Lower lobe of right lung (tissue), 2 donors: ENCODE measurements around the gene OR10G6. TPM values are rescaled to one million over a fixed set of nuclear protein-coding genes. Genes with fewer than 3 reads are reported as not detected.
A peak's percentile ranks its signal among the peaks of the same experiment; 100 is the strongest.

Experiments
- ATAC-seq, 2 donors: fragments of 200-7000 bp; cut with Tn5 transposase; one replicate each; pipeline ENCODE4 v1.9.1; 2020 to 2022; ENCODE audit warnings: mild to moderate bottlenecking in 2 of 2, moderate library complexity in 2 of 2
- DNase-seq: peaks from one replicate; pipeline ENCODE4 v3.0.0-alpha.2; 2020
- H3K27ac ChIP-seq: fragments of 200-600 bp; one replicate; pipeline ENCODE4 v1.8.0; 2022
- H3K27me3 ChIP-seq: fragments of 200-600 bp; one replicate; pipeline ENCODE4 v1.8.0; 2022; ENCODE audit warnings: low read depth
- H3K36me3 ChIP-seq: fragments of 200-600 bp; one replicate; pipeline ENCODE4 v1.8.0; 2022; ENCODE audit warnings: mild to moderate bottlenecking
- H3K4me1 ChIP-seq: fragments of 200-600 bp; one replicate; pipeline ENCODE4 v1.8.0; 2022
- H3K4me3 ChIP-seq: fragments of 200-600 bp; one replicate; pipeline ENCODE4 v1.8.0; 2022; ENCODE audit warnings: mild to moderate bottlenecking
- H3K9me3 ChIP-seq: fragments of 200-600 bp; one replicate; pipeline ENCODE4 v1.8.0; 2022
- intact Hi-C: fragments of 100-400 bp; cut with DNase I; formaldehyde crosslinking; loops from one replicate; pipeline ENCODE4 v1.11.0; 2022
- total RNA-seq: library from RNA; stranded (reverse); fragmentation: NEBNext Ultra II Directional; extraction: Animal tissue kit (Norgen Biotek cat#: 25700); gene quantifications from one replicate; pipeline ENCODE4 v1.2.1, GENCODE V29; 2021
- TF ChIP-seq, protein P1 (sequence below): fragments of 200-600 bp; IDR thresholded peaks from one replicate; pipeline ENCODE4 v1.8.0; 2022; ENCODE audit warnings: antibody characterized with exemption, mild to moderate bottlenecking
- donor health status: DM: no; HTN: yes; CAD: no; lungs with severe emphysema.

OR10G6 gene
- total RNA-seq, 1 donor from 2014 or later: not detected

DNA sequence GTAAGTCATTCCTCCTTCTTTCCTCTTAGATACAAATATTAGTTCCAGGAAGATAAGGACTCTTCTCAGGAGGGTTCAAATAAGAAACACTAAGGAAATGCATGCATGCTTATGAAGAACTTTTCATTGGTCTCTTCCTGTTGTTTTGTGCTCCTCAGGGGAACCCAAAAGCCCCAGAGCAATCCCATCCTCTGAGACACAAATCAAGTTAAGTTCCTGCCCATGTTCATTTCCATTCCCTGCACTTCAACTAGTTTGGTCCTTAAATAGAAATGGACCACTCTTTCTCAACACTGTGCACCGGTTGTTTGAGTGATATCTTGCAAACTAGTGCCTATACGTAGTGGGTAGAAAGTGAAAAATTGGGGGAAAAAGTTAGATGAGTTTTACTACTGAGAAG is 17.7 kb upstream of the OR10G6 start, which contains the start of gene OR10G4:
TSS of gene OR10G4 (plus strand) at position 301 of the 400 bp plus-strand sequence. CDS start 2,578 bp downstream, outside the sequence.
- H3K36me3 ChIP-seq: no peaks in the 10 kb centered on the region
- TF ChIP-seq, protein P1, sequence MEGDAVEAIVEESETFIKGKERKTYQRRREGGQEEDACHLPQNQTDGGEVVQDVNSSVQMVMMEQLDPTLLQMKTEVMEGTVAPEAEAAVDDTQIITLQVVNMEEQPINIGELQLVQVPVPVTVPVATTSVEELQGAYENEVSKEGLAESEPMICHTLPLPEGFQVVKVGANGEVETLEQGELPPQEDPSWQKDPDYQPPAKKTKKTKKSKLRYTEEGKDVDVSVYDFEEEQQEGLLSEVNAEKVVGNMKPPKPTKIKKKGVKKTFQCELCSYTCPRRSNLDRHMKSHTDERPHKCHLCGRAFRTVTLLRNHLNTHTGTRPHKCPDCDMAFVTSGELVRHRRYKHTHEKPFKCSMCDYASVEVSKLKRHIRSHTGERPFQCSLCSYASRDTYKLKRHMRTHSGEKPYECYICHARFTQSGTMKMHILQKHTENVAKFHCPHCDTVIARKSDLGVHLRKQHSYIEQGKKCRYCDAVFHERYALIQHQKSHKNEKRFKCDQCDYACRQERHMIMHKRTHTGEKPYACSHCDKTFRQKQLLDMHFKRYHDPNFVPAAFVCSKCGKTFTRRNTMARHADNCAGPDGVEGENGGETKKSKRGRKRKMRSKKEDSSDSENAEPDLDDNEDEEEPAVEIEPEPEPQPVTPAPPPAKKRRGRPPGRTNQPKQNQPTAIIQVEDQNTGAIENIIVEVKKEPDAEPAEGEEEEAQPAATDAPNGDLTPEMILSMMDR: no peak
- no peak for DNase-seq
- ATAC-seq: no peak
- intact Hi-C loops: no loop called here
- no peak within 1 kb of the TSS for H3K4me3 ChIP-seq
- no peaks in the 10 kb centered on the region for H3K4me1 ChIP-seq
- H3K9me3 ChIP-seq: no peaks in the 10 kb centered on the region
- H3K27me3 ChIP-seq: no peaks in the 10 kb centered on the region
- no peak within 1 kb of the TSS for H3K27ac ChIP-seq

DNA sequence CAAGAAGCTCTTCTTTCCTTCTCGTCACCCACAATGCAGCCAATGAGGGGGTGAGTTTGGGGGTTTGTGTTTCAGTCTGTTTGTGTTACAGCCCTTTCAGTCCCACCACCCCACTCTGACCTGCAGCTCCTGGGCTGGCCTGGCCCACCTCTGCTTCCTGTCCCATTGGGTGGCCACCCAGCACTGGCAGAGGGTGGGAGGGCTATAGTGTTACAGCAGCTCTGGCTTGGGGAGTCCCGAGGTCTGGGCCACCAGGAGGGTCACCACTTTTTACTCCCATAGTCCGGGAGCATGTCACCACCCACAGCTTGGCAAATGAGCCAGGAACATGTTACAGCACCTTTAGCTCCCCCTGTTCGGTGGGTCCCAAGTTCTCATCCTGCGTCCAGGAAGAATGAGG is 15.7 kb downstream of the OR10G6 start:
- Histone ChIP-seq H3K27me3 (no peaks in the 10 kb centered on the region), H3K9me3 (no peaks in the 10 kb centered on the region), H3K4me1 (no peaks in the 10 kb centered on the region), H3K36me3 (no peaks in the 10 kb centered on the region), H3K4me3 (no peak overlapping the region), H3K27ac (no peak overlapping the region)
- intact Hi-C loops: no loop called here
- no peak for DNase-seq
- TF ChIP-seq, protein P1: no peak
- peak in 1 of 2 donors; percentile 30 for ATAC-seq

DNA sequence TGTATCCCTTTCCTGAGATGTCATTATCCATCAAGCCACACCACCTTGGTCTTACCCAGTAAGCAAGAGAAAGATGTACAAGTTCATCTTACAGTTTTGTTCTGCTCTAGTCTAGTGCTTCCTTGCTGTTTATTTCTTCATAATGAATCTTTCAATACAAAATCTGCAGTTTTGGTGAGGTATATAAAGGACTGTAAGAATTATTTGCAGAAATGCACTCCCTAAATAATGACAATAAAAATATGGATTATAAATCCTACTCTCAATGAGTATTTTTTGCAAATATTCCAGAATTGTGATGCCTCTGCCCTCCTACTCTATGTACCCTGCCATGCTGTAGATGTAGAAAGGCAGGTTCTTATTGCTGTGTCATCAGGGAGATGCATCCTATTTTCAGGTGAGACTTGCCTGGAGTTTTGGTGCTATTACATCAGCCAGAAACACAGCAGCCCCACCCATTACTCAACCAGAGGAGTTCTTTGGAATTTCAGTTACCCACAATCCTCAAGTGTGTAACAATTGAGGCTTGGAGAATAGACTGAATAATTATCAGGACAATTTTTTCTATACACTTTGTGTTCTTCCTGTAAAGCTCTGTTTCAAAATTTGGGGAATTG is 17.1 kb downstream of the OR10G6 start, which contains the start of gene OR10S1:
TSS of gene OR10S1 (minus strand) at position 51 of the 617 bp plus-strand sequence. CDS start 117 bp downstream, outside the sequence.
- TF ChIP-seq, protein P1: no peak
- Histone ChIP-seq H3K27ac (no peak within 1 kb of the TSS), H3K9me3 (no peaks in the 10 kb centered on the region), H3K4me3 (no peak within 1 kb of the TSS), H3K4me1 (no peaks in the 10 kb centered on the region), H3K27me3 (no peaks in the 10 kb centered on the region), H3K36me3 (no peaks in the 10 kb centered on the region)
- DNase-seq (no peak), ATAC-seq (no peak)
- intact Hi-C loops: no loop called here

DNA sequence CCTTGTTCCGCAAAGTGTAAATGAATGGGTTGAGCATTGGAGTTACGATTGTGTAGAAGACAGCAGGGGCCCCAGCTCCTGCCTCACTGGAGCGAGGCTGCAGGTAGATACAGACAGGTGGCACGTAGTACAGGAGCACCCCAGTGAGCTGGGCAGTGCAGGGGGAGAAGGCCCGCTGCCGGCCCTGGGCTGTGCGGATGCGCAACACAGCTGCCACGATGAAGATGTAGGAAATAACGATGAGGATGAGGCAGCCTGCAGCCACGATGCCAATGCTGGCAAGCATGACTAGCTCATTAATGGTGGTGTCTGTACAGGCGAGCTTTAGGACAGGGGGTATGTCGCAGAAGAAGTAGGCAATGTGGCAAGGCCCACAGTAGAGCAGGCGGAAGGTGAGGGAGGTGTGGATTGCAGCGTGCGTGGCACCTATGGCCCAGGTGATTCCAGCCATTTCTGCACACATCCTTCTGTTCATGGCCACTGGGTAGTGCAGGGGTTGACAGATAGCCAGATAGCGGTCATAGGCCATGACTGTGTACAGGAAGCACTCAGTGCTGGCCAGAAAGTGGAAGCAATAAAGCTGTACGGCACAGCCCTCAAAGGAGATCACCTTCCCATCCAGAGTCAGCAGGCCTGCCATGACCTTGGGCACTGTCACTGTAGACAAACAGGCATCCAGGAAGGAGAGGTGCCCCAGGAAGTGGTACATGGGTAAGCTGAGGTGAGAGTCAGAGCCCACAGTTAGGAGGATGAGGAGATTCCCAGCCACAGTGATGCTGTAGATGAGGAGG is 18.0 kb downstream of the OR10G6 start:
- intact Hi-C loops: no loop called here
- Histone ChIP-seq H3K27ac (no peak overlapping the region), H3K27me3 (no peaks in the 10 kb centered on the region), H3K9me3 (no peaks in the 10 kb centered on the region), H3K36me3 (no peaks in the 10 kb centered on the region), H3K4me3 (no peak overlapping the region), H3K4me1 (no peaks in the 10 kb centered on the region)
- TF ChIP-seq, protein P1: no peak
- DNase-seq: no peak
- no peak for ATAC-seq

DNA sequence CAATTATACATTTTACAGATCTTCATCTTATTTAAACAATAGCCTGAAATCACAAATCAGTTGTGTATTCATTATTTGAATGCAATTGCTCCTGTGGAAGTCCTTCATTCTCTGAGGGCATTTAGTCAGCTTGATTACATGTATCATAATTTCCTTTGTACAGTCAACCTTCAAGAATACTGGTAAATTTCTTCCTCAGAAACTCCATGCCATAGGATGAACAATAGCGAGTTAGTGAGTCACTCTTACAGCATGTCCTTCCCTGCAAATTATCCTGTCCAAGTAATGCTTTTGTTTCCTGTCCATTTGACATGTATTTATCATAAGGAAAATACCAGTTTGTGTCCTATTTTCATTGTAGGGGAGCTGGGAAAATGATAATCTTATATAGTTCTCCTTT is 21.1 kb downstream of the OR10G6 start:
- no peak overlapping the region for H3K27ac ChIP-seq
- DNase-seq: no peak
- H3K36me3 ChIP-seq: no peaks in the 10 kb centered on the region
- no peaks in the 10 kb centered on the region for H3K4me1 ChIP-seq
- intact Hi-C loops: no loop called here
- H3K4me3 ChIP-seq: no peak overlapping the region
- no peaks in the 10 kb centered on the region for H3K9me3 ChIP-seq
- ATAC-seq: no peak
- no peaks in the 10 kb centered on the region for H3K27me3 ChIP-seq
- TF ChIP-seq, protein P1: no peak
